UCSD-AML1 (cell line): ENCODE measurements around the gene COPS9.

Source experiments
- DNase-seq: peaks from one replicate; lab custom pipeline; 2025; ENCODE audit not compliant: unreplicated experiment; lab: John Stamatoyannopoulos, UW

Gene COPS9

GRCh38 chr2:240151477-240152031 lies 15.4 kb upstream of the COPS9 start:
- no peak for DNase-seq

DNA sequence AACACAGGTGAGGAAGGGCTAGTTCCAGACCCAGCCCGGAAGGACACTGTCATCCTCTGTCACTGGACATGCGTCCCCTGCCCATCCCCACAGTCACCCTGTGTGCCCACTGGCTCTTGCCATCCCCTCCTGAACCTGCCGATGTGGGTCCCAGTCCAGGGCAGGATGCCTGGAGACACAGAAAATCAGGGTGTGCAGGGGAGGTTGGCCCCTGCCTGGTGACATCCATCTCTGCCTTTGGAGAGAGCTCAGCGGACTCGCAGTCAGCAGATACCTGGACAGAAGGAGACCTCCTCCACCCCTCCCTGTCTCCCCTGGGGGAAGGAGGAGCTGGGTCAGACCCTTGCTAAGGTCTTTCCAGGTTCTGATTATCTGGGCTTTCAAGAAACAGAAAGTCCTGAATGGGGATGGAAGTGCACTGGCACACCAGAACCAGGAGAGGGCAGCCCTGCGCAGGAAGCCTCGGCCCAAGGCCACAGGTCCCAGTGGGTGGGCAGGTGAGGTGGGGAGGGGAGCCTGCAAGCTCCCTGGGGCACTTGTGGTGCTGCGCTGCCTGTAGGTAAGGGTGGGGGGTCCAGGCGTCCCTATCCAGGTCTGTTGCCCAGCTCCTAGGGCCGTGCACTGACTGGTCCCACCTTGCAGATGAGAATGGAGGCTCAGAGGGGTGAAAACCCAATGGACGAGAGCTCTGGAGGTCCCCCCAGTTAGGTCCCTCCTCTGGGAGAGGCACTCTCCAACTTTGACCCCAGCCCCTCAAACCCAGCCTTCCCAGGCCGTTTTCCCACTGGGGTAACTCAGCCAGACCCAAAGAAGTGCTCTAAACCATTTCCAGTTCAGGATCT lies 14.1 kb upstream of the COPS9 start:
- peak; percentile 31 for DNase-seq

GRCh38 chr2:240147911-240148587 lies 11.9 kb upstream of the COPS9 start:
- DNase-seq: no peak

GRCh38 chr2:240147382-240147781 lies 11.3 kb upstream of the COPS9 start:
- DNase-seq: no peak

GRCh38 chr2:240146627-240147278 lies 10.6 kb upstream of the COPS9 start:
- no peak for DNase-seq

DNA sequence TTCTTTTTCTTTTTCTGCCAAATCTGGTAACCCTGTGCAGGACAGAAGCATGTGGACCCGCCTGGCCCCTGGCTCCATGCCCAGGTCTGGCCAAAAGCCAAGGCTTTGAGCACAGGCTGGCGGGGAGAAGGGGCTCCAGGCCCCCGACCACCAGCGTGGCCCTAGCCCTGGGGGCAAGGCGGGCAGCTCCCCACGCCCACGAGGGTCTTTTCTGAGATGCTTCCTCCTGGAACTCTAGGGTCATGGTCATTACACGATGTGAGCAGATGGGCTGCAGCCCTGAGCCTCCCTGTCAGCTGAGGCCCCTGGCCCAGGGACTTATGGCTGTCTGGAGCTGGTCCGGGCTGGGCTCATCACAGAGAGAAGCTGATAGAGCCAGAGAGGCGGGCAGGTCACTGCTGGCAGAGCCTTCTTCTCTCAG lies 10.0 kb upstream of the COPS9 start:
- DNase-seq: no peak

GRCh38 chr2:240145461-240145860 lies 9.4 kb upstream of the COPS9 start:
- no peak for DNase-seq

GRCh38 chr2:240144649-240145261 lies 8.7 kb upstream of the COPS9 start:
- DNase-seq: no peak

- peak; percentile 71 for DNase-seq
Measured at GRCh38 chr2:240143801-240144648, 7.9 kb upstream of the COPS9 start.

DNA sequence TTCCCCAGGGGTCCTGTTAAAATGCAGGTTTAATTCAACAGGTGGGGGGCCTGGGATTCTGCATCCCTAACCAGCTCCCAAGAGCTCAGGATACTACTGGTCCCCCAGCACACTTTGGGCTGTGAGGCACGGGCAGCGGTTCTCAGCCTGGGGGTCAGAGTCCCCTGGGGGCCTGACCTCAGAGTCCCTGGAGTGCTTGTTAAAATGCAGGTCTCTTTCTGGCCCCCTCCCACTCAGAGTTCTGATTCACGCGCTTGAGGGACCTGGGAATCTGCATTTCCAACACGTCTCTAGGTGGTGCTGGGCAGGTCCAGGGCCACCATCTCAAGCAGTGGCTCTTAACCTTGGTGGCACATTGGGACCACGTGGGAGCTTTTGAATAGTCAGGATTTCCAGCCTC lies 7.2 kb upstream of the COPS9 start:
- DNase-seq: no peak

DNA sequence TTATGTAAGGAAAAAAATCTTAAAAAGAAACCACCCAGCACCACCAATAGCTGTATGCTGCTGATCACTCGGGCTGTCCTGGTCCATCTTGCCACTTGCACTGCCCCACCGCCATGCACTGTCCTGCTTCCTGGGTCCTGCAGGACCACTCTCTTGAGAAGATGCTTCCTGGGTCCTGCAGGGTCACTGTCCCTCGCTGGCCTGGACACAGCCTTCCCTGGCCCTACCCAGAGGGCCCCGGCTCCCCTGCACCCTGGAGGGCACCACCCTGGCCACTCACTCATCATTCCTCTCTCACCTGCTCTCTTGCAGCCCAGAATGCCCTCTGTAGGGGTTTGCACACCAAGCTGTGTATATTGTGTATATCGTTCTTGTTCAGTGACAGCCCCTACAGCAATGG lies 6.8 kb upstream of the COPS9 start:
- DNase-seq: no peak

DNA sequence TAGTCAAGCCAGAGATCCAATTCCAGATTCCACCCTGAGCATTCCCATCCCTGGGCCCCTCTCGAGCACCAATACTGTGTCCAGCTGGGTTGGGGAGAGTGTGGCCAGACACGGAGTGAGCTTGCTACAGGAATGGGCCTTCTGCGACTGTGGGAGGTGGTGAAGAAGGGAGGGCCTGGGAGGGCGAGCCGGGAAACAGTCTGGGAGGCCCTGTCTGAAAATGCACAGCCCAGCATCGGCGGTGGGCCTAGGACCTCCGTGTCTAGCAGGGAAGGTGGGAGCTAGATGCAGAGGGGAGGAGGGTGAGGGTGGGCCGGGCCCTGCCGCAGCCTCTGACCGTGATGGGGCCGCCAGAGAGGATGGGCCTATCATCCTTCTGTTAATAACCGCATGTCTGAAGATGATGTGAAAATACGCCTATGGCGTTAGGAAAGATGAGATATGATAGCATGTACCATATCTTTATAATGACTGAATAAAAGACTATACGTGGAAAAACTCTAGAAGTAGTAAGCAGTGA lies 6.2 kb upstream of the COPS9 start:
- no peak for DNase-seq

- DNase-seq: no peak
Measured at GRCh38 chr2:240141736-240142135, 5.6 kb upstream of the COPS9 start.

DNA sequence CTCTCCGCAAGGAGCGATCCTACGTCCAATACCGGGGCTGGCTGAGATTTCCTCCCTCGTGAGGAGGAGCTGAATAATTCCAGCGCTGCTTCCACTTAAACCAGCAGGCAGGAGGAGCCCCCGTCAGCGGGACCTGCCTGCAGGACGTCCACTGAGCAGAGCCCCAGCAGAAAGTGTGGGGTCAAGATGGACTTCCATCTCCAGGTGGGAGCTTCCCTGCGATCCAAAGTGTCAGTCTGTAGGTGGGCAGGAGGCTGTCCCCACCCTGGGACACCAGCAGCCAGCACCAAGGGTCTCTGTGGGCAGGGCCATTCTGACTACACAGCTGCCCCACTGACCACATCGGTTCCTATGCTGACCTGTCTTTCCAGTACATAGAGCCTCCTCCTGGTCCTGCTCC lies 4.8 kb upstream of the COPS9 start:
- no peak for DNase-seq

- DNase-seq: no peak
Measured at GRCh38 chr2:240140511-240140910, 4.4 kb upstream of the COPS9 start, which contains the start of gene OTOS. Gene OTOS, minus strand, starts transcription at chr2:240140658. Its CDS starts 332 bp downstream, at chr2:240140326.

GRCh38 chr2:240139666-240140393 lies 3.7 kb upstream of the COPS9 start:
- no peak for DNase-seq

DNA sequence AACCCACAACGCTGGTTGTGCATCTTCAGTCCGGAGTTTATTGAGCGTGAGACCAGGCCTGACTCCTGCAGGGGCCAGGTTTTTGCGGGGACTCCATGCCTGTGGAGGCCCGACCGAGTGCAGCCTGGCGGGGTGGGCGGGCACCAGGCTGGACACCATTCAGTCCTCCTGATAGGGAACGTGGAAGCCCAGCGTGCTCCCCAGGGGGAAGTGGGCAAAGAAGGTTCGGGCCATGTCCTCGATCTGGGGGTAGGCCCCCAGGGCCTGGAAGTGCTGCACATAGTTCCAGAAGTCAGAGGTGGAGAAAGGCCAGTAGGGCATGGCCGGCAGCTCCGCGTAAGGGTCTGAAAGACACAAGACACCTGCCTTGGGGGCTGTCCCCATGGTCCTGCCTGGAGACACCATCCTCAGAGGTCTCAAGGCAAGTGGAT lies 2.9 kb upstream of the COPS9 start:
- no peak for DNase-seq

DNA sequence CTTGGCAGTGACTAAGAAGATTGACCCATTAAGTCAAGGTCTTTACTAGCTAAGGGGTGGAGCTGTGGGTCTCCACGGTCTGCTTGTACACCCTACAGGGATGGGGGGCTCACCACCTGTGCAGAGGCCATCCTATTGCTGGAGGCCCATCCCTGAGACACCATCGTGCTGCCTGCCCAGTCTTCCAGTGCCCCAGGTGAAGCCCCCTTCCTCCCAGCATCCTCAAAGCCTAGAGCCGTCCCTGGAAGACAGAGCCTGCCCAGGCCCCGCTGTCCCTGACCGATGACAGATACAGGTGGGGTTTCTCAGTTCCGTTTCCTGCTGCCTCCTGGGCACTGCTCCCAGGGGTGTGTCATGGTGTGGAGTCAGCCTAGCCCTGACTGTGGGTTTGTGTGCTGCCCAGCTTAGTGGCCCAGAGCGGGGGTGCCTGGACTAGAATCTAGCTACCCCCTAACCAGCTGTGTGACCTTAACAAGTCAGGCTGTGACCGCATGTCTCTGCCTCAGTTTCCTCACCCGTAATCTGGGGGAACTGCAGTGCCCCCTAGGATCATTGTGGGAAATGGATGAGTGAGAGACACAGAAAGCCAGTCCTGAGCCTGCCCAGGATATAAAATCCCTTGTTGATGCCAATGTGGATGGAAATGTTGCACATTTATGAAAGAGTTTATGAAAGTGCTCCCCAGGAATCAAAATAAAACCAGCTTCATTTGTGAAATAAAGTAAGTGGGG lies 2.3 kb upstream of the COPS9 start:
- no peak for DNase-seq
